Measurements from ENCODE around the gene NUTF2.

NUTF2 gene

GRCh38 chr16:67806428-67807147 is 40.1 kb upstream of the NUTF2 start, which contains the start of the genes RANBP10 and TSNAXIP1:
Gene RANBP10, minus strand, starts transcription at chr16:67806560. Its CDS starts 24 bp downstream, at chr16:67806536.
Gene TSNAXIP1, plus strand, starts transcription at chr16:67806889. Its CDS starts 261 bp downstream, at chr16:67807150.
- DNase-seq (ENCODE audit: low spot score), result peak; percentile 99
- Histone ChIP-seq H3K23ac (ENCODE audit: low read depth, low read length, poor library complexity) (peak within 1 kb of the TSS; percentile 80), H4K8ac (ENCODE audit: low read depth, low read length) (no peak within 1 kb of the TSS), H2BK5ac (ENCODE audit: low read length) (peak within 1 kb of the TSS; percentile 90), H3K27ac (replicated peaks; ENCODE audit: low read length) (peak within 1 kb of the TSS; percentile 84), H3K4ac (ENCODE audit: low read length) (no peak within 1 kb of the TSS), H2AK5ac (ENCODE audit: low read depth, low read length) (peak within 1 kb of the TSS; percentile 89), H3K14ac (ENCODE audit: low read length) (peak within 1 kb of the TSS; percentile 91), H3K9me3 (replicated peaks in 1 of 2; ENCODE audit: control insufficient read depth in 2 of 2, insufficient read depth in 1 of 2, low read depth in 1 of 2, low read length in 2 of 2) (no peaks in the 10 kb centered on the region), H2AFZ (ENCODE audit: low read length) (peak within 1 kb of the TSS; percentile 96), H4K91ac (ENCODE audit: low read depth, low read length, poor library complexity) (no peak within 1 kb of the TSS), H2BK120ac (ENCODE audit: low read depth, low read length) (peak within 1 kb of the TSS; percentile 68), H3K4me3 (ENCODE audit: low read length in 2 of 2) (peak within 1 kb of the TSS; percentile 95 to 97), H3K9ac (ENCODE audit: low read depth, low read length, poor library complexity) (peak within 1 kb of the TSS; percentile 97), H3K4me1 (ENCODE audit: control insufficient read depth in 2 of 2, insufficient read depth in 1 of 2, low read depth in 1 of 2, low read length in 2 of 2) (peaks cover 6 to 10% of the 10 kb centered on the region in 2 donors), H3K79me1 (ENCODE audit: low read depth, low read length) (peaks cover 8% of the 10 kb centered on the region), H2BK15ac (ENCODE audit: low read length) (peak within 1 kb of the TSS; percentile 81), H3K18ac (ENCODE audit: low read length) (peak within 1 kb of the TSS; percentile 96), H2BK12ac (ENCODE audit: low read length) (no peak within 1 kb of the TSS), H3K27me3 (ENCODE audit: control insufficient read depth in 3 of 3, insufficient read depth in 3 of 3, low read depth in 1 of 3, low read length in 3 of 3) (no peaks in the 10 kb centered on the region), H3K36me3 (replicated peaks in 1 of 2; ENCODE audit: control insufficient read depth in 2 of 2, insufficient read depth in 2 of 2, low read length in 2 of 2) (peaks cover 7 to 35% of the 10 kb centered on the region in 2 donors), H3K4me2 (ENCODE audit: insufficient read depth, low read length, poor library complexity, severe bottlenecking) (peak within 1 kb of the TSS; percentile 94)
- no CpG with 5 or more reads among the region's 54 CpGs for WGBS, 2 donors (ENCODE audit: extremely low coverage in 2 of 2, insufficient read length in 2 of 2, insufficient replicate concordance in 1 of 2)

DNA sequence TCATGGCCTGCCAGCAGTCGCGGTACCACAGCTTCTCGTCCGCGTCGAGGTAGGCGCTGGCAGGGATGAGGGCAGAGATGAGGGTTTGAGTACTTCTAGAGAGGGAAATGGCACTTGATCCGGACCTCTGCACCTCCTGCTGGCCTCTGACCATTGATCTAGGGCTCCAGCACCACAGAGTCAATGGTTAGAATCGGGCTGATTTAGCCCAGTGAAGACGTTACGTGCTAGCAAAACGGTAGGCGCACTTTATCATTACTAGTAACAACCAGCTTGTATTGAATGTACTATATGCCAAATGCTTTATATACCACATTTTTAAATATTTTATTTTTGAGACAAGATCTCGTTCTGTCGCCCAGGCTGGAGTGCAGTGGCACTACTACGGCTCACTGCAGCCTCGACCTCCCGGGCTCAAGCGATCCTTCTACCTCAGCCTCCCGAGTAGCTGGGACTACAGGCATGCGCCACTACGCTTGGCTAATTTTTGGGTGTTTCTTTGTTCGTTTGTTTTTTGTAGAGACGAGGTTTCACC is 39.5 kb upstream of the NUTF2 start:
- peak overlapping the region; percentile 81 to 97 for H3K4me3 ChIP-seq (ENCODE audit: low read length in 2 of 2)
- peaks cover 8% of the 10 kb centered on the region for H3K79me1 ChIP-seq (ENCODE audit: low read depth, low read length)
- whole genome bisulfite sequencing, 2 donors (ENCODE audit: extremely low coverage in 2 of 2, insufficient read length in 2 of 2, insufficient replicate concordance in 1 of 2), result no CpG with 5 or more reads among the region's 24 CpGs
- H4K91ac ChIP-seq (ENCODE audit: low read depth, low read length, poor library complexity), result no peak overlapping the region
- peak overlapping the region; percentile 93 for H3K9ac ChIP-seq (ENCODE audit: low read depth, low read length, poor library complexity)
- H3K4me1 ChIP-seq (ENCODE audit: control insufficient read depth in 2 of 2, insufficient read depth in 1 of 2, low read depth in 1 of 2, low read length in 2 of 2), result peaks cover 6 to 10% of the 10 kb centered on the region in 2 donors
- peaks cover 6 to 29% of the 10 kb centered on the region in 2 donors for H3K36me3 ChIP-seq (replicated peaks in 1 of 2; ENCODE audit: control insufficient read depth in 2 of 2, insufficient read depth in 2 of 2, low read length in 2 of 2)
- peak overlapping the region; percentile 61 for H3K18ac ChIP-seq (ENCODE audit: low read length)
- H3K4me2 ChIP-seq (ENCODE audit: insufficient read depth, low read length, poor library complexity, severe bottlenecking), result peak overlapping the region; percentile 92
- H2BK12ac ChIP-seq (ENCODE audit: low read length), result no peak overlapping the region
- H3K27ac ChIP-seq (replicated peaks; ENCODE audit: low read length), result peak overlapping the region; percentile 84
- no peak for DNase-seq (ENCODE audit: low spot score)
- peak overlapping the region; percentile 90 for H2BK5ac ChIP-seq (ENCODE audit: low read length)
- no peak overlapping the region for H4K8ac ChIP-seq (ENCODE audit: low read depth, low read length)
- peak overlapping the region; percentile 59 for H3K14ac ChIP-seq (ENCODE audit: low read length)
- H2AK5ac ChIP-seq (ENCODE audit: low read depth, low read length), result no peak overlapping the region
- H3K4ac ChIP-seq (ENCODE audit: low read length), result no peak overlapping the region
- no peaks in the 10 kb centered on the region for H3K27me3 ChIP-seq (ENCODE audit: control insufficient read depth in 3 of 3, insufficient read depth in 3 of 3, low read depth in 1 of 3, low read length in 3 of 3)
- H2BK15ac ChIP-seq (ENCODE audit: low read length), result peak overlapping the region; percentile 81
- peak overlapping the region; percentile 80 for H3K23ac ChIP-seq (ENCODE audit: low read depth, low read length, poor library complexity)
- H2BK120ac ChIP-seq (ENCODE audit: low read depth, low read length), result no peak overlapping the region
- peak overlapping the region; percentile 96 for H2AFZ ChIP-seq (ENCODE audit: low read length)
- no peaks in the 10 kb centered on the region for H3K9me3 ChIP-seq (replicated peaks in 1 of 2; ENCODE audit: control insufficient read depth in 2 of 2, insufficient read depth in 1 of 2, low read depth in 1 of 2, low read length in 2 of 2)

DNA sequence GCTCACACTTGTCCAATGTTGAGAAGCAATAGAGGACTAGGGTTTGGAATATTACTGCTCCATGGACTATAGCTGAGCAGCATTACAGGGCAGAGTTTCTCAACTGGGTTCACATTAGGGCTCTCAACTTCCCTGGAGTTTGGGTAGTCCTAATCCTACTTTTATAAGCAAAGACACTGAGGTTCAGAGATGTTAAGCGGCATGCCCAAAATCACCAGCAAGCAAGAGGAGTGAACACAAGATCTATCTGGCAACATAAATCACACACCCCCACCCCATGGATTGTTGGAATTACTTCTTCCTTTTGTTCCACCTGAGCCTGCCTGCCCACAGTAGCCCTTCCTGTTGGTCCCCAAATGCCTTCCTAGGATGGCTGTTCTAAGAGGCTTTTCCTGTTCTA is 34.8 kb upstream of the NUTF2 start:
- DNase-seq (ENCODE audit: low spot score), result no peak
- H3K4me1 ChIP-seq (ENCODE audit: control insufficient read depth in 2 of 2, insufficient read depth in 1 of 2, low read depth in 1 of 2, low read length in 2 of 2), result peaks cover 1 to 3% of the 10 kb centered on the region in 2 donors
- H2BK12ac ChIP-seq (ENCODE audit: low read length), result no peak overlapping the region
- H2BK120ac ChIP-seq (ENCODE audit: low read depth, low read length), result no peak overlapping the region
- no peak overlapping the region for H4K8ac ChIP-seq (ENCODE audit: low read depth, low read length)
- no peak overlapping the region for H4K91ac ChIP-seq (ENCODE audit: low read depth, low read length, poor library complexity)
- H3K9ac ChIP-seq (ENCODE audit: low read depth, low read length, poor library complexity), result no peak overlapping the region
- no peaks in the 10 kb centered on the region for H3K27me3 ChIP-seq (ENCODE audit: control insufficient read depth in 3 of 3, insufficient read depth in 3 of 3, low read depth in 1 of 3, low read length in 3 of 3)
- H3K9me3 ChIP-seq (replicated peaks in 1 of 2; ENCODE audit: control insufficient read depth in 2 of 2, insufficient read depth in 1 of 2, low read depth in 1 of 2, low read length in 2 of 2), result no peaks in the 10 kb centered on the region
- no peak overlapping the region for H3K4ac ChIP-seq (ENCODE audit: low read length)
- no peak overlapping the region for H3K4me3 ChIP-seq (ENCODE audit: low read length in 2 of 2)
- H2BK5ac ChIP-seq (ENCODE audit: low read length), result no peak overlapping the region
- H2AK5ac ChIP-seq (ENCODE audit: low read depth, low read length), result no peak overlapping the region
- no peak overlapping the region for H3K14ac ChIP-seq (ENCODE audit: low read length)
- no peak overlapping the region for H3K18ac ChIP-seq (ENCODE audit: low read length)
- no peak overlapping the region for H3K4me2 ChIP-seq (ENCODE audit: insufficient read depth, low read length, poor library complexity, severe bottlenecking)
- H3K27ac ChIP-seq (replicated peaks; ENCODE audit: low read length), result no peak overlapping the region
- WGBS, 2 donors (ENCODE audit: extremely low coverage in 2 of 2, insufficient read length in 2 of 2, insufficient replicate concordance in 1 of 2), result no CpG with 5 or more reads among the region's 1 CpG
- H3K79me1 ChIP-seq (ENCODE audit: low read depth, low read length), result no peaks in the 10 kb centered on the region
- no peak overlapping the region for H3K23ac ChIP-seq (ENCODE audit: low read depth, low read length, poor library complexity)
- no peaks in the 10 kb centered on the region for H3K36me3 ChIP-seq (replicated peaks in 1 of 2; ENCODE audit: control insufficient read depth in 2 of 2, insufficient read depth in 2 of 2, low read length in 2 of 2)
- no peak overlapping the region for H2AFZ ChIP-seq (ENCODE audit: low read length)
- H2BK15ac ChIP-seq (ENCODE audit: low read length), result no peak overlapping the region

DNA sequence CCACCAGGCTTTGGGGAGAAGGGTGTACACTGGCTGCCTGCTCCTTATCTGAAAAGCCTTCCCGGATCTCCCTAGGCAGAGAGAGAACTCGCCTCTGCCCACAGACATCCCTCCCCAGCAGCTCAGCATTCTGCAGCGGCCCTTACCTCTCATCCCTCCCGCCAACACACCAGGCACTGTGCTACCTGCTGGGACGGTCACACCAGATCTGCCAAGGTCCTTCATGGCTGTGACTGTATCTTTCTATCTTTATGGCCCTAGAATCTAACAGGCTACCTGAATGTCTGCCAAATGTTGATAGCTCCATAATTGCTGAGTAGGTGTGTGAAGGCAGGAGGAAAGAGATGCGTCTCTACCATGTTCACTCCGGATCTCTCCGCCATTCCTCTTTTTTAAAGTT is 32.2 kb upstream of the NUTF2 start:
- no peak overlapping the region for H3K27ac ChIP-seq (replicated peaks; ENCODE audit: low read length)
- H2AK5ac ChIP-seq (ENCODE audit: low read depth, low read length), result no peak overlapping the region
- no peaks in the 10 kb centered on the region for H3K27me3 ChIP-seq (ENCODE audit: control insufficient read depth in 3 of 3, insufficient read depth in 3 of 3, low read depth in 1 of 3, low read length in 3 of 3)
- DNase-seq (ENCODE audit: low spot score), result no peak
- H4K91ac ChIP-seq (ENCODE audit: low read depth, low read length, poor library complexity), result no peak overlapping the region
- no peak overlapping the region for H3K4ac ChIP-seq (ENCODE audit: low read length)
- H2AFZ ChIP-seq (ENCODE audit: low read length), result no peak overlapping the region
- H3K9ac ChIP-seq (ENCODE audit: low read depth, low read length, poor library complexity), result no peak overlapping the region
- H3K36me3 ChIP-seq (replicated peaks in 1 of 2; ENCODE audit: control insufficient read depth in 2 of 2, insufficient read depth in 2 of 2, low read length in 2 of 2), result no peaks in the 10 kb centered on the region
- no peak overlapping the region for H3K18ac ChIP-seq (ENCODE audit: low read length)
- no peak overlapping the region for H2BK120ac ChIP-seq (ENCODE audit: low read depth, low read length)
- no peak overlapping the region for H3K4me3 ChIP-seq (ENCODE audit: low read length in 2 of 2)
- H3K79me1 ChIP-seq (ENCODE audit: low read depth, low read length), result no peaks in the 10 kb centered on the region
- peaks cover 0 to 1% of the 10 kb centered on the region in 2 donors for H3K4me1 ChIP-seq (ENCODE audit: control insufficient read depth in 2 of 2, insufficient read depth in 1 of 2, low read depth in 1 of 2, low read length in 2 of 2)
- no peak overlapping the region for H3K14ac ChIP-seq (ENCODE audit: low read length)
- no CpG with 5 or more reads among the region's 8 CpGs for WGBS, 2 donors (ENCODE audit: extremely low coverage in 2 of 2, insufficient read length in 2 of 2, insufficient replicate concordance in 1 of 2)
- H4K8ac ChIP-seq (ENCODE audit: low read depth, low read length), result no peak overlapping the region
- H2BK5ac ChIP-seq (ENCODE audit: low read length), result no peak overlapping the region
- H3K9me3 ChIP-seq (replicated peaks in 1 of 2; ENCODE audit: control insufficient read depth in 2 of 2, insufficient read depth in 1 of 2, low read depth in 1 of 2, low read length in 2 of 2), result no peaks in the 10 kb centered on the region
- no peak overlapping the region for H2BK12ac ChIP-seq (ENCODE audit: low read length)
- no peak overlapping the region for H3K4me2 ChIP-seq (ENCODE audit: insufficient read depth, low read length, poor library complexity, severe bottlenecking)
- H3K23ac ChIP-seq (ENCODE audit: low read depth, low read length, poor library complexity), result no peak overlapping the region
- no peak overlapping the region for H2BK15ac ChIP-seq (ENCODE audit: low read length)

Measured in neuronal stem cell (in vitro differentiated cells).